OCI-LY7 (cell line): Measurements from ENCODE around the gene RHOU.

ENCODE experiments used
- EZH2phosphoT487 ChIP-seq: fragments of 200-600 bp; sonication (generic); IDR thresholded peaks from 2 replicates; pipeline ENCODE4 v1.6.1; 2018; ENCODE audit warnings: low read depth, borderline replicate concordance, mild to moderate bottlenecking, mixed run types, antibody characterized with exemption, low read length, moderate library complexity, mixed read lengths
- TF ChIP-seq, protein P1 (sequence below): fragments of 200-600 bp; sonication (generic); conservative IDR thresholded peaks from 2 replicates; pipeline ENCODE4 v1.5.1; 2014; ENCODE audit warnings: mild to moderate bottlenecking, antibody characterized with exemption, low read length, moderate library complexity, mixed read lengths

DNA sequence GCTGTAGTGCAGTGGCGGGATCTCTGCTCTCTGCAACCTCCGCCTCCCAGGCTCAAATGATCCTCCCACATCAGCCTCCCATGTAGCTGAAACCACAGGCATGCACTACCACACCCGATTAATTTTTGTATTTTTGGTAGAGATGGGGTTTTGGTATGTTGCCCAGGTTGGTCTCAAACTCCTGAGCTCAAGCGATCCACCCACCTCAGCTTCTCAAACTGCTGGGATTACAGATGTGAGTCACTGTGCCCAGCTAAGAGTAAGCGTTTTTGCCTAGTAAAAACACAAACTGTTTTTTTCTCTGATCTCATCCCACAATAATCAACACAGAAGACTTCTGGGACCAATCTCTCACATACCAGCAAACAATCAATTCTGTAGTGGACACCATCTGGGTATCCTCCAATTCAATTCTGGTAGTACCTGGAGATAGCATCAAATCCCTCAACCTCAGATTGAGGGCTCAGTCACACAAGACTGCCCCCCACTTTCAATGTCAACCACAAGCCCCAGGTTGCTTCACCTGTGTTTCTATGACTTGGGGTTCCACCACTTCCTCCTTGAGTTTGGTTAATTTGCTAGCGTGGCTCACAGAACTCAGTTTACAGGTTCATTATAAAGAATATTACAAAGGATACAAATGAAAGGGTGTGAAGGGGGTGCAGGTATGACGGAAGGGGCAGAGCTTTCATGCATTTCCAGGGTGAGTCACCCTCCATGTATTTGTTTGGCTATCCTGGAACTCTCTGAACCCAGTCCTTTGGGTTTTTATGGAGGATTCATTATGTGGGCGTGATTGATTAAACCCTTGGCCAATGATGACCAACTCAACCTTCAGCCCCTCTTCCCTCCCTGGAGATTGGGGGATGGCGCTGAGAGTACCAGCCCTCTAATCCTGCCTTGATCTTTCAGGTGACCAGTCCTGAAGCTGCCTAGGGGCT lies 40.0 kb upstream of the RHOU start:
- TF ChIP-seq, protein P1, sequence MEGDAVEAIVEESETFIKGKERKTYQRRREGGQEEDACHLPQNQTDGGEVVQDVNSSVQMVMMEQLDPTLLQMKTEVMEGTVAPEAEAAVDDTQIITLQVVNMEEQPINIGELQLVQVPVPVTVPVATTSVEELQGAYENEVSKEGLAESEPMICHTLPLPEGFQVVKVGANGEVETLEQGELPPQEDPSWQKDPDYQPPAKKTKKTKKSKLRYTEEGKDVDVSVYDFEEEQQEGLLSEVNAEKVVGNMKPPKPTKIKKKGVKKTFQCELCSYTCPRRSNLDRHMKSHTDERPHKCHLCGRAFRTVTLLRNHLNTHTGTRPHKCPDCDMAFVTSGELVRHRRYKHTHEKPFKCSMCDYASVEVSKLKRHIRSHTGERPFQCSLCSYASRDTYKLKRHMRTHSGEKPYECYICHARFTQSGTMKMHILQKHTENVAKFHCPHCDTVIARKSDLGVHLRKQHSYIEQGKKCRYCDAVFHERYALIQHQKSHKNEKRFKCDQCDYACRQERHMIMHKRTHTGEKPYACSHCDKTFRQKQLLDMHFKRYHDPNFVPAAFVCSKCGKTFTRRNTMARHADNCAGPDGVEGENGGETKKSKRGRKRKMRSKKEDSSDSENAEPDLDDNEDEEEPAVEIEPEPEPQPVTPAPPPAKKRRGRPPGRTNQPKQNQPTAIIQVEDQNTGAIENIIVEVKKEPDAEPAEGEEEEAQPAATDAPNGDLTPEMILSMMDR = no peak
- no peak for TF ChIP-seq EZH2phosphoT487
